Stimulated activated CD4-positive, alpha-beta T cell treated with anti-CD3 and anti-CD28 coated beads, Interleukin-4, amount 100 ng/mL, for 48 hours (primary cell): Measurements from ENCODE around the gene IL36A.

Experiments
- DNase-seq, 2 donors: peaks; one replicate each; pipeline ENCODE4 v3.0.0-alpha.2; 2020; ENCODE audit warnings: low read depth in 2 of 2

Gene IL36A

DNA sequence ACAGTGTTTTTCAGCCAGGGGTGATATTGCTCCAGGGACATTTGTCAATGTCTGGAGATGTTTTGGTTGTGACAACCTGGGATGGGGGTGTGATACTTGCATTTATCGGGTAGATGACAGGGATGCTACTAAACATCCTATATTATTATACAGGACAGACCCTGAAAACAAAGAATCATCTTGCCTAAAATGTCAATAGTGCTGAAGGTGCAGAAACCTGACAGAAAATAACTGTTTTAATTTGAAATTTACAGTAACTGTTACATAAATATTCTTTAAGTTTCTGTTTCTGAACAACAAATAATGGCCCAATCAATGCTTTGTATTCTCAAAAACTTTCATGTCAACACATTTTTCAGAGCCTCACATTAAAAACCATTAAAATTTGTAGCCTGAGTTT lies 2.0 kb downstream of the IL36A start:
- no peak for DNase-seq

DNA sequence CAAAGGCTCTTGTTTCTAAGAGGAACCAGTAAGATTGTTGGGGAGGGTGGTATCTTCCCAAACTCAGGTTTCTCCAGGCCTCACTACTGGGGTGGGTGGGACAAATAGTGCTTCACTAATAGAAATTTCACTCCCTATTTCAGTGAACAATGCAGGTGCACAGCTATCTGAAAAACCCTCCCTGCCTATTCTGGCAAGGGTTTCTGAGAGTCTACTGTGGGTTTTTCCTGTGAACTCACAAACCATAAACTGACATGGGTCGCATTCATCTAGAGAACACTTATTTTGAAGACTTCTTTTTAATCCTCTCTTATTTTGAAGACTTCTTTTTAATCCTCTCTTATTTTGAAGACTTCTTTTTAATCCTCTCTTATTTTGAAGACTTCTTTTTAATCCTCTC lies 4.4 kb downstream of the IL36A start:
- DNase-seq = no peak

DNA sequence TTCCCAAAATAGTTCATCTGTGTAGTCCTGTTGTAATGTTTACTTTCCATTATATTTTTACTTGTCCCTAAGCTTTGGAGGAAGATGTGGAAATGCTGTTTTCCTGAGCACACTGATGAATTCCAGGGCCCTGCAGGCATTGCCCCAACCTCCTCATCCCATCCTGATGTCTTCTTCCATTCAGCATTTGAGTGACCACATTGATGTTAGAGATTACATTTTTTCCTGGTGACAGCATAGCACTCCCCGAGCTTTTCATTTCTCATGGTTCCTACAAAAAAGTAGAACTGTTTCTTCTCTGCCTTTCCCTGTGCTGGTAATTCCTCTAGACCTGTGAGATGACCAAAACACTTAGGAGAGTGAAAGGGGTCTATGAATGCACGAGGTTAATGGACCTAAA lies 4.8 kb downstream of the IL36A start:
- no peak for DNase-seq

DNA sequence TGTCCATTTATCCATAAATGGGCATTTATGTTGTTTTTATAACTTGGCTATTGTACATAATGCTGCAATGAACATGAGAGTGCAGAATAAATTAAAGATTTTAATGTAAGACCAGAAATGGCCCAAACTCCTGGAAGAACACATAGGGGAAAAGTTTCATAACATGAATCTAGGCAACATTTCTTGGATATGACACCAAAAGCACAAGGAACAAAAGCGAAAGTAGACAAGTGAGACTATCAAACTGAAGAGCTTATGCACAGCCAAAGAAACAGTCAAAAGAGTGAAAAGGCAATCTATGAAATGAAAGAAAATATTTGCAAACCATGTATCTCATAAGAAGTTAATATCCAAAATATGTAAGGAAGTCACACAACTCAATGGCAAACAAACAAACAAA lies 5.8 kb downstream of the IL36A start:
- no peak for DNase-seq

DNA sequence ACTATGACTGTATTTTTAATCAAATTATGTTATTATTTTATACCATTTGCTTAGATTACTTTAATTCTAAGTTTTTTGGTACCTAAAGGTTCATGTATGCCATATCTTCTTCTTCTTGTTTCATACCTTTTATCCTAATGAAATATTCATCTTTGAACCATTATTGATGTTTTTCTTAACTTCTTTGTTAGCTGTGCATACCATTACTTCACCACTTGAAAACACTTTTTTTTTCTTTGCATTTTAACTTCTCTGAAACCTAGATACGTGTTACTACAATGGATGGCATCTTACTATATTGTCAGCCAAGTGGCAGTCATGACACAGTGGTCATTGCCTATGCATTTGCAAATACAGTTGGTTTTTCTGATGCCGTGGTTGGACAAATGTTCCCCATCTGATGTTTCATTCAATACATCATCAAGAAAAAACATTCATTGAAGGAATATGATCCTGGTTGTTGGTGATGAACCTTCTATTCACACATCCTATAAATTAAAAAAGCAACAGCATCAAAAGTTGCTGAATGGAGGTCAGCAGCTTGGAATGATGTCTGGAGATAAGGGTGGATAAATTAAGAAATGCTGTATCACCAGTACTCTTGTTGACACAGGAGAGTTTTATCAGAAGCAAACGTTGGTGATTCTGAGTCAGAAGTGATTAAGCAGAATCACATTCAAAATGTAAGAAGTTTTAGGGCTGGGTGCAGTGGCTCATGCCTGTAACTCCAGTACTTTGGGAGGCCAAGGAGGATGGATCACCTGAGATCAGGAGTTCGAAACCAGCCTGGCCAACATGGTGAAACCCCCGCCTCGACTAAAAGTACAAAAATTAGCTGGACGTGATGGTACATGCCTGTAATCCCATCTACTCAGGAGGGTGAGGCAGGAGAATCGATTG lies 7.4 kb downstream of the IL36A start:
- no peak for DNase-seq

DNA sequence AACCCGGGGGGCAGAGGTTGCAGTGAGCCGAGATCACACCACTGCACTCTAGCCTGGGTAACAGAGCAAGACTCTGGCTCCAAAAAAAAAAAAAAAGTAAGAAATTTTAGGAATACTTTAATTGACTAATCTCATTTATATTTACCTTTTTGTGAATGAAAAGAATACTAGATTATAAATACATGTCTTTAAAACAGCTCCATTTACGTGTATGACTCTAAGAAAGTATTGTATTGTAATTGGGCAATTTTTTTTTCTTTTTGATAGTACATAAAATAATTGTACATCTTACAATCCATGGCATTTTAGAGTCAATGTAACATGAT lies 8.0 kb downstream of the IL36A start:
- DNase-seq = no peak

DNA sequence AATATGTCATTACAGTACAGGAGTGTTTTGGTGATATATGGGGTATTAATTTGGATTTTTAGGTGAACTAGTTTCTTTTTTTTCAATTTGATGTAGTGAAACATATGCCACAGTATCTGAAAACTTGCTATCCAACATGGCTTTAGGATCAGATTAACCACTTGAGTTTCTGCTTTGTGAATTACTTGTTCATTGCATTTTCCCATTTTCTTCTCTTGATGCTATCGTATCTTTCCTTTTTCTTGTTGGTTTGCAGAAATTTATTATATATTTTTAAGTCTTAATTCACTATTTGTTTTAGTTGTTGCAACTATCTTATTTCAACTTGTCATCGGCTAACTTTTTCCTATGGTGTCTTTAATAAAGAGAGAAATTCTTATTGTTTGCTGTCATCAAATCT lies 8.8 kb downstream of the IL36A start:
- DNase-seq = no peak

DNA sequence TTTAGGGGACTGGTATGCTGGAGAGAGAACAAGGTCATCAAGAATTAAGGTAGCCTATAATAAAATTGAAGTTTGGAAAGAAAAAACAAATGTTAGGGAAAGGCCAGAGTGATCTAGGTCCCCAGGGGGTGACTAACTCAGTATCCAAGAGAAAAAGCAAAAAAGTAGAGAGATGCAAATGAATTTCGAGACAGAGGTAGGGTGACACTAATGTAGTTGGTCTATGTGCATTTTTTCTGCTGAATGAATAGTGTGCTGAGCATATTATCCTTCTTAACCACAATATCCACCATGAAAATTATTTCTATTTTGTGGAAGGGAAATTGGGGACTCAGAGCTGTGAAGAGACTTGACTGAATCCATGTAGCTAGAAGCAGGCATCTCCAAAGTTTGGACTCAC lies 9.8 kb downstream of the IL36A start:
- DNase-seq = no peak

DNA sequence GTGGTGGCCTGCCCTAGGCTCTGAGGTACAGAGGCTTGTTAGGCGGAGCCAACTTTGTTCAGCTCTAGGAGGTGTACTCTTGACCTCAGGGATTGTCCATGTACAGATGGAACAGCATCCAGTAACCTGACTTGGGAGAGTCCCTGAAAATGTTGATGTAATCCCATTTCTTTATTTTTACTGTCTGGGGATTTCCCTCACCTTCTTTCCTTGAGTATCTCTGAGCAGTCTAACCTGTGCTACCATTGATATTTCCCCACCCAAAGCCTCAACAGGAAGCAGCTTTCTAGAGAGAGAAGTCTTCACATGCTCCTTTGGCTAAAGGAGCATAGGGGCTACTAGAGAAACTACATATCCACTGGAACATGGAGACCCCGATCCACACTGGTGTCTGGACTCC lies 10.4 kb downstream of the IL36A start:
- DNase-seq = no peak

DNA sequence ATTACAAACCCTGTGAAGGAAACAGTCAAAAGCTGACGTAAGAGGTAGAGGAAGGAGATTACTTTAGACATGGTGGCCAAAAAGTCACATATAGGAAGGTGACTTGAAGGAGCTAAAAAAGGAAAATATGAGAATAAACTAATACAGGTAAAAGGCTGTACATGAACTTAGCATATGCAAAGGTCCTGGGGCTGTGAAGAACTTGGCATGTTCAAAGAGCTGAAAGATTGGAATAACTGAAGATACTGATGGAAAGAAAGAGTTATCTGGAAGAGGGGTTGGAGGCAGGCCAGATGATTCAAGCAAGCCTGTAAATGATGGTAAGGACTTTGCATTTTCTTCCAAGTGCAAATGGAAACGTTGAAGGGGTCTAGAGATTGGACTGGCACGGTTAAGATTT lies 13.2 kb downstream of the IL36A start:
- no peak for DNase-seq

DNA sequence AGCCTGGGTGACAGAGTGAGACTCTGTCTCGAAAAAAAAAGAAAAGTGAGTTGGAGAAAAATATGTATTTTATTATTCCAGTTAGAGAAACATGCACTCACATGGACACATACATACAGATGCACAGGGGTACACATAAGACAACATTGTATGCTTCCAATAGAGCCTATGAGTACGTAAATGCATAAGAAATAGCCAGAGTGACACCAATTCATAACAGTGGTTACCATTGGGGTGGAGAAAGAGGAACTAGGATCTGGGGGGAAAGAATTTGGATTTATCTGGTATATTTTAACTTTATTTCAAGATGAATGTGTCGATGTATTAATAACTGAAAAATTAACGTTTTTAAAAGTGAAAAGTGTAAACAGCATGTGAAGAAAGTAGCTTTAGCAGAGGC lies 16.1 kb downstream of the IL36A start:
- no peak for DNase-seq

DNA sequence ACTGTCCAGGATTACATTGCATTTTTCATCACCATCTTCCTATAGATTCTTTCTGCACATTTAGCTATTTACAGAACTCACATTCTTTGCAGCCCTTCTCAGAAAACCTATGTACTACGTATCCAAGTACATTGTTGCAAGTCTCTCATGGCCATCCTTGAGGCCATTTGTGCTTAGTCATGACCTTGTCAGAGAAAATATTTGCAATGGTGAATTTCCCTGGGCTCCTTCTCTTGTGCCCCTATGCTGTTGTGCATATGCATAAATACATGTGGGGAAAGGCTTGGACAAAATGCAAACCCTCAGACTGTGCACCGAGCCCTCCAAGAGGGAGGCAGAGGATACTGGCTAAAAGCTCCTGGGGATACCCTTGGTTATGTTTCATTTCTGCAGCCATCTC lies 19.5 kb downstream of the IL36A start:
- no peak for DNase-seq

DNA sequence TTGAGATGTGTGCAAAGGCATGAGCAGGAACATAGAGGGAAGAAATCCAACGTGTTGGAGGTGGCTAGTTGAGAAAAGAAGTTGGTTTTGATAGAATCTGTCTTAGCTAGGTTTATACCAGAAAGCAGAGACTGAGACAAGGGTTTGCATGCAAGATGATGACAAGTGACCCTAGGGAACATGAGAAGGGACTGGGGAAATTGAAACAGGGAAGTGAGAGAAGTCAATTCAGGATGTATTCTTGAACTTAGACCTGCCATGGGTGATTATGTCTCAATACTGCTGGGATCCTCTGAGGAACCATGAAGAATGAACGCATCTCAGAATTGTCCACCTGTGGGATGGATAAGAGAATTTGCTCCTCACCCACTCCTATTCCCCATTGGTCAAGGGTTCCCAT lies 20.5 kb downstream of the IL36A start:
- no peak for DNase-seq

DNA sequence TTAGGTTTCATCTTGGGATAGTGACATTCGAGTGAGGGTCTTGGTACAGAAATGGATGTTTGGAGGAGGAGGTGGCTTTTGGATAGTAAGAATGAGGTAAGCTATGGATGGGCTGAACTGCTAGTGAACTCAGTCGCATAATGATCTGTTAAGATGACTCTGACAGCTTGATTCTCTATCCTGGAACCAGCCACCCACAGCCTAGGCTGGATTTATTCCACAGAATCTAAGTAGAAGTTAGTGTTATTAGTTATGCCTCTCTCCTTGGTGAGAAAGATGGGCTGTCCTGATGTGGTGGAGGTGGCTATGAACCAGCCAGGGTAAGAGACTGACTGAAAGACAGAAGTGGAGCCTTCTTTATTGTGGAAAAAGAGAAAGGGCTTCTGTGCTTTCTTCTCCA lies 22.4 kb downstream of the IL36A start:
- DNase-seq = no peak

DNA sequence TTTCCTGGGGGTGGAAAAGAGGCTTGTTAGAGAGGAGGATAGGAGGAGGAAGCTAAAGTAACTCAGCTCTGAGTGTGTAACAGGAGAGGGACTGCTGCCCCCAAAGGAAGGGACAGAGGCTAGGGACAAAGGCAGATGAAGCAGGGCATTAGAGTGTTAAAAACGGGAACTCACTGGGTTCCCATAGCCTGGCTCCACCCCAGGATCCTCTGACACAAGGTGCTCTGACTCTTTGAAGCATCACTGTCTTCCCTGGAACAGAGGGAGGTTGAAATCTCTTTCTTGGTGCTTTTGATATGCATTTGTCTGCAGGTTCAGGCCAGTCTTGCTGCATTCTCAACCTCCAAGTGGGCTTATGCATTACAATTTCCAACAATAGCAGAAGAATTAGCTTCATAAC lies 22.9 kb downstream of the IL36A start:
- DNase-seq = no peak

DNA sequence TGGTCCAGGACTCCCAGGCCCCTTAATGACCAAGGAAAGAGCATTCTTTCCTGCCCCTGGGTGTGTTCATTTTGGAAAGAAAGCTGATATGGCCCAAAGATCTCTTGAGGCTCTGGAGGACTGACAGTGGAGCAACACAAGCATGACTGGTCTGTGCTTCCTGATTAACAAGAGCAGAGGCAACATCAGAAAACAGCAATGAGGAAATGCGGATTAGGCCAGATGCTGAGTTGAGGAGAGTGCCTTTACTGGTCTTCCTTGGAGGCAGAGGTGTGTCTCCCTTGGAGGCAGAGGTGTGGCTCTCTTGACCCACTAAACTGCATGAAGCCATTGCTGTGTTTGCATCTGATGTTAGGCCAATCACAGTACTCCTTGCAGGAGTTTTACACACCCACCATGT lies 27.5 kb downstream of the IL36A start:
- DNase-seq = no peak

DNA sequence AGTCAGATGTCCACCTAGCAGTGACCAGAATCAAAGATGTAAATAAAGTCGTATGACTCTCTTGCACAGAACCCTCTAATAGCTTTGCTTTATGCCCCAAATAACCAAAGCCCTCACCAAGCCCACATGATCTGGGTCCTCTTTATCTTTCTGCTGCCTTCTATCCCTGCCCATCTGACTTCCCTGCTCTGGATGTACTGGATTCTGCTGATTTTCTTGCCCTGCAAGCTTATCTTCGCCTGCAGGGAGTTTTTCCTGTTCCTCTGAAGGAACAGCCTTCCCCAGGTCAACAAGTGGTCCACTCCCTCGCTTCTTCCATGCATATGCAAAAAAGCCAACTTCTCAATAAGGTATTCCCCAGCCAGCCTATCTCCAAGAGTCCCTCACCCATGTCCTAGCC lies 28.8 kb downstream of the IL36A start:
- DNase-seq = no peak

DNA sequence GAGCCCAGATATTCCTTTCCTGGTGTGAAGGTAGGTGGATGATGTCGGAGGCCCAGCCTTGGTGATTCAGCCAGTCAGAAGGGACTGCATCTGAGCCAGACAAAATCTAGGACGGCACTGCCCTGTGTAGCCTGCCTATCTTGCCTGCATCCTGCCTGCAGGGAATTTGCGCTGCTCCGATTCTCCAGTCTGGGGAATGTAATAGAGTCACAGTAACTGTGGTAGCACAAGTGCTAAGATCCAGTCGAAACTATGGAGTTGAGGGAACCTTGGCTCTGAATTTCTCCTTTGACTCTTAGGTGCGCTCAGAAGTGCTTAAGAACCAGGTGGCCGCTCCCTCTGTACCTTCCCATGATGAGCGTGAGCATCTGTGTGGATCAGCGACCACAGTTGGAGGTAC lies 31.5 kb downstream of the IL36A start:
- no peak for DNase-seq

DNA sequence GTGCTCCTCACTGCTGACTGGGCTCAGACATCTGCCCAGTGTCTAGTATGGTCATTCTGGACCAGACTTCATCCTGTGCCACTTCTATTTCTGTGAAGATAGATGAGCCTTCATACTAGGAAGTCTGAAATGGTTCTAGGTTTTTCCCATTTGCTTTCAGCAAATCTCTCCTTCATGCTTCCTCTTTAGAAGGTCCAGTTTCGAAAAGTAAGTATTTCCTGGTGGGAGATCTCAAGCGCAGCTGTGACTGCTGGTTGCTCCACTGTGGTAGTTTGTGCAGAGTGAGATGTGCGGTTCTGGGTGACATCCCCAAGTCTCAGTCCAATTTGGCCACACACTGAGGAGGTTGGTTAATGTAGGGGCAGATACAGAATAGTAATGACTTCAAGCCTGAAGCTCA lies 33.0 kb downstream of the IL36A start:
- DNase-seq = no peak

DNA sequence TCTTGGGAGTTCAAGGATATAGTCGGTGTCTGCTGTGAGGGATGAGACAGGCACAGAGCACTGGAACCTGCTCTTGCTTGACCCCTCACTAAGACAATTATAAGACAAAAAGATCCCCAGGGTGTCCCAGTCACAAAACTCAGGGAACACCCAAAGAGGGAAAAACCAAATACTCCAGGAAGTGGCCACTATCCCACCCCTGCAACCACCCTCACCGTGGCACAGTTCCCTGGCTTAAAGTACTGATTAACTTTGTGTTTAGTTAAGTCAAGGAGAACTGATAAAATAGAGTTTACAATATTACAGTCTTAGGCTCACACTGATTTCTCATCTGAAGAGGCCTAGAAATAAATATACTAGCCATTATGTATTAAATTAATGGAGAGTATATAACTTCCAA lies 33.9 kb downstream of the IL36A start:
- DNase-seq = no peak

DNA sequence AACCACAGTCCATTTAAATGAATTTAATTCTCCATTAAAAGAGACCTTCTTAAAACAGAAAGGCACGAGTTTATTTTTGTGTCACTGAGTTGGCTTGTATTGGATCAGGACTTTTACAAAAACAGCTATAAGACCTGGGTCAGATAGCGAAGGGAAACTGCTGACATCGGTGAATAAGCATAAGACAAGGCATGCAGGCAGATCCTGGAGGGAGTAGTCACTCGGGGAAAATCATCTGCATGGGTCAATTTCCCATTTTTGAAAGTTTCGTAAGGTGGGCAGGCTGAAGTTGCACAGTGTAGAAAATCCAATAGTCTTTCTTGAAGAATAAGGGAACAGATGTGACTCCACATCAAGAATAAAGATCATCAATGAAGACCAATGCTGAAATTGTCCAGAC lies 34.5 kb downstream of the IL36A start:
- DNase-seq = no peak

DNA sequence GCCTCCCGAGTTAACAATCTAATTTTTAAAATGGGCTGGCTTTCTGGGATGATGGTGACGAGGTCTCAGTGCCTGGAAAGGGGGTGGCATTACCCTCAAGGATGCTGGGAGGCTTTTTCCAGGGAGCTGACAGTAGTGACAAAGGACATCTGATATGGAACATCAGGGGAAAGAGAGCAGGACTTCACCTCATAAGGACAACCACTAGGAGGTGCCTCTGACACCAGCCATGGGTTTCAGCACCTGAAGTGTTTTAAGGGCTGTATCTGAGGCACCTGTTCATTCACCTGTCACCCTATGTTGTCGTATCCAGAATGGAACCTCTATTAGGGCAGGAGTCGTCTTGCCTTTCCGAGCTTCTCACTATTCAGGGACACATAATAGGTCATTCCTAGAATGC lies 36.6 kb downstream of the IL36A start:
- DNase-seq = no peak

DNA sequence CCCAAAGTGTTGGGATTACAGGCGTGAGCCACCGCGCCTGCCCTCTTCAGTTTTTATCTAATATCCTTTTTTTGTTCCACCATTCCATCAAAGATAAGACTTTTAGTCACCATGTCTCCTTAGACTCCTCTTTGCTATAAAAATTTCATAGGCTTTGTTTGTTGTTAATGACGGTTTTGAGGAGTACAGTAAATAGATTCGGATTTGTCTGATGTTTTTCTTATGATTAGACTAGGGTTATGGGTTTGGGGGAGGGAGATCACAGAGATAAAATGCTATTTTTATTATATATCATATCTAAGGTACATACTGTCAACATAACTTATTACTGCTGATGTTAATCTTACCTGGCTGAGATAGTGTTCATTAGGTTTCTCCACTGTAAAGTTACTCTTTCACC lies 41.2 kb downstream of the IL36A start:
- no peak for DNase-seq
